Measurements from ENCODE around the gene GLB1L. TPM values are rescaled to one million over a fixed set of nuclear protein-coding genes. Genes with fewer than 3 reads are reported as not detected.

GLB1L gene
- total RNA-seq, 1 donor from 2014 or later, result 4.7 TPM

DNA sequence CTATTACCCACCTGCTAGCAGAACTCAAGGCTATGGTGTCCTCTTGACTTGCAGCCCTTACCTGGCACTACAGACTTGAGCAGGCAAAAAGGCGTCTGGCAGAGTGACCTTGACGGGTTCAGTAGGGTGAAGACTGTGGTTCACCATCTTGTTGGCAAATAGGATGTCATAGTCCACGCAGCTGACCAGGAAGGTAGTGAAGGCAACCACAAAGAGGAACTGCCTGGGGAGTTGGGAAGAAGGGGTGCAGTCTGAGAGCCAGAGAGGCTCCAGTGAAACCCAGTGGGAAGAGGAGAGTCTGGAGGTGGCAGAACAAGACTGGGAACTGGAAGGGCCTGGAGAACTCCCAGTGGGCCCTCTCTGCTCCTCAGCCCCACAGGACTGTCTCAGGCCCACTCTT, 19.9 kb downstream of the GLB1L start:
- DNase-seq (ENCODE audit: low read depth in 2 of 2), result no peak

DNA sequence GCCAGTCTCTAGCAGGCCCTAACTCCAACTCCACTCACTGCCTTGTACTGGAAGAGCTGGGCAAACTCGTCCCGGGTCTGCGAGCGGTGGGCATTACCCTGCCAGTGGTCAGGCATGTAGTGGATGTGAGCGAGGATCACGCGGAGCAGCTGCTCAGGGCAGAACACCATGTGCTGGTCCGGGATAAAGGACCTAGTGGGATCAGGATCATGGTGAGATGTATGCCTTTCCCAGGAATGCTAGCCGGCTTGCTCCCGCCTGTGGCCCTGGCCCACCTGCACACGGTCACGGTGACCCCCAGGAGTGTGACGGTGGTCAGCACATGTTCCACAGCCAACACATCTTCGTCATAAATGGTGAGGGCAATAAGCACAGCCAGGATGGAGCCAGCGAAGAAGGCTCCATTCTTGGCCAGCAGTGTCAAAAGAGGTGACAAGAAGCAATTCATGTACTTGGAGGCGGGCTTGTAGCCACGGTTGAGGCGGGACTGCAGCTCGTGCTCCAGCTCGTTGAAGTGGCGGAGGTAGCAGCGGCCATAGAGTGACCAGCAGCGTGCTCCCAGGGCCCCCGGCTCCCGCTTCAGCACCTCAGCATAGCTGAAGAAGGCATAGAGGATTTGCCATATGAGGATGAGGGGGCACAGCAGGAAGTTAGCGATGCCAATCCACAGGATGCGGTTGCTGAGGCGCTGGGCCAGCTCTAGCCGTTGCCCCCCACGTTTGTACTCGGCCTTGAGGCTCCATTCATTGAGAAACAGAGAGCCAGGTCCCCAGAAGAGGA, 21.2 kb downstream of the GLB1L start:
- no peak for DNase-seq (ENCODE audit: low read depth in 2 of 2)

DNA sequence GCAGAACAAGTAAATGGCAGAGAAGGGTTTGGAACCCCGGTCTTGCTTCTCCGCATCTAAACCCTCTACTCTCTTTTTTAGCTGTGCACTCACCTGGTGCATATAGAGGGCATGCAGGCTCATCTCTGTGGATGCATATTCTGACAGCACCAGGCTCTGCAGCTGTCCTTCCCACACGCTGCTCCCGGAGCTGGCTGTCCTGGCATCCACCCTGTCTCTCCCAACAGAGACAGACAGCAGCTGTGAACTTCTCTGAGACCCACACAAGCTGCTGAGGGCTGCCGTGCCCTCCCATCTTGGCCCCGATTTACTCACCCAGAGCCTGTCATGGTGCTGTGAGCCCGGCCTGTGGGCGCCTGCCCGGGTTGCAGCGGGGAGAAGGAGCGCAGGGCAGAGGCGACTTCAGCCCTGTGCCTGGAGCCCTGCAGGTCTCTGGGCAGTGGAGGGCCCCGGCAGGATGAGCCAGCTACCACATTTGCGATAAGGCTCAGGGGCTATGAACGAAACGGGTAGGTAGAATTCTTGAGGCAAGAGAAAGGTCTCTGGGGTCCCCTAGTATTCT, 23.2 kb downstream of the GLB1L start:
- DNase-seq (ENCODE audit: low read depth in 2 of 2), result no peak

DNA sequence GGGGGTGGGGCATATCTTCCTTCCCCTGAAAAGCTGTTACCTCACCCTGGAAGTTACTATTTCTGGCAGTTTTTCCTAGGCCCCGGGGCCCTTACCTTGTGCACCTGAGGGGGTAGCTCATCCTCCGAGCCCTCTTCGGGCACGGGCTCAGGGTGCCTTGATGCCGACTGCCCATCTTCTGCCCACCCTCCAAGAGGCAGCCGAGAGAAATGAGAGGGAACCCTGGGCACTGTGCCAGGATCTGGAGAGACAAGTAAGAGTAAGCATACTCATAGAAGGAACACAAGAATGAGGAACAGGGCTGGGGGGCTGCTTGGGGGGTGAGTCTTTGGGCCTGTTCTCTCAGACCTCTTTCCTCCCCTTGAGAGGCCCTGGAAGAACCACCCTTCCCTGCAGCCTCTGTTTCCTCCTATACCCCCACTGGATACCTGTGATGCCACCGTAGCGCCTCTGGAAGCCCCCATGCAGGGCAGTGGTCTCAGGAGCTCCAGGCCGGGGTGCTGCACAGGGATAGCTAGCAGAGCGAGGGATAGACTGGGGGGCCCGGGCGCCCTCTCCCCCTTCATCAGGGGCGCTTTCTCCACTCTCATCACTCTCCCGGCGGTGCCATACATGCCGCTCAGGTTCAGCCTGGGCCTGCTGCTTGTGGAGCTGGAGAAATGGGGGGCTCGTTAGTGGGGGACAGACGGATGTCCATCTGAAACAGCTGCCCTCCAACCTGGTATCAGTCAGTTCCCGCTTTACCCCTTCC, 24.4 kb downstream of the GLB1L start:
- DNase-seq (ENCODE audit: low read depth in 2 of 2), result no peak

DNA sequence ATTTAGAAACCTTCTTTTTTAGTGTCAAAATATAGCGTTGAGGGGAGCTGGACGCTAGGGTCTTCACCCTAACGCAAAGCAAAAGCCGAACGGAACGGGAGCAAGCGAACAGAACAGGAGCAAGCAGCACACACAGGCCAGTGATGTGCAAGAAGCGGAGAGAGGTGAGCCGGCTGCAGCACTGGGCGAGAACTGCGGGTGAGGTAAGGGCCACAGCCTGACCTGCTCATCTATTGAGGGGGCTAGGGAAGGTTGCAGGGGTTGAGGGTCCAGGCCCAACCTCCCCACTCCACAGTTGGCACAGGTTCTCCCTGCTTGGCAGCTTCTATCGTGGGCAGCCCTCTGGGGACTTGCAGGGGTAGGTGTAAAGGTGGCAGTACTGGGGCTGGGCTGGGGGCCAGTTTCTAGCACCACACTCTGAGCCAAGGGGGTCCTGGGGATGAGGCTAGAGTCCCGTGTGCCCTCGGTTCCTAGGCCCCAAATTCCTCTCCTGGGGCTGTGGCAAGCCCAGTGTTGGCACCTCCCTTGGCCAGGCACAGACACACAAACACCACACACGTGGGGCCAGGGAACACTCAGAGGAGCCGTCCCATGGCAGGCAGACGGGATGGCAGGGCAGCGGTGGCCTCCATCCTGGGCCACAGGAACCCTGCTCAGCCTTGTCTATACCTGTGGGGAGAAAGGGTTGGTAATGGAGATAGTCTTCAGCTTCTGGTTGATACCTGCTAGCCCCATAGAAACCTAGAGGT, 25.3 kb downstream of the GLB1L start:
- no peak for DNase-seq (ENCODE audit: low read depth in 2 of 2)

DNA sequence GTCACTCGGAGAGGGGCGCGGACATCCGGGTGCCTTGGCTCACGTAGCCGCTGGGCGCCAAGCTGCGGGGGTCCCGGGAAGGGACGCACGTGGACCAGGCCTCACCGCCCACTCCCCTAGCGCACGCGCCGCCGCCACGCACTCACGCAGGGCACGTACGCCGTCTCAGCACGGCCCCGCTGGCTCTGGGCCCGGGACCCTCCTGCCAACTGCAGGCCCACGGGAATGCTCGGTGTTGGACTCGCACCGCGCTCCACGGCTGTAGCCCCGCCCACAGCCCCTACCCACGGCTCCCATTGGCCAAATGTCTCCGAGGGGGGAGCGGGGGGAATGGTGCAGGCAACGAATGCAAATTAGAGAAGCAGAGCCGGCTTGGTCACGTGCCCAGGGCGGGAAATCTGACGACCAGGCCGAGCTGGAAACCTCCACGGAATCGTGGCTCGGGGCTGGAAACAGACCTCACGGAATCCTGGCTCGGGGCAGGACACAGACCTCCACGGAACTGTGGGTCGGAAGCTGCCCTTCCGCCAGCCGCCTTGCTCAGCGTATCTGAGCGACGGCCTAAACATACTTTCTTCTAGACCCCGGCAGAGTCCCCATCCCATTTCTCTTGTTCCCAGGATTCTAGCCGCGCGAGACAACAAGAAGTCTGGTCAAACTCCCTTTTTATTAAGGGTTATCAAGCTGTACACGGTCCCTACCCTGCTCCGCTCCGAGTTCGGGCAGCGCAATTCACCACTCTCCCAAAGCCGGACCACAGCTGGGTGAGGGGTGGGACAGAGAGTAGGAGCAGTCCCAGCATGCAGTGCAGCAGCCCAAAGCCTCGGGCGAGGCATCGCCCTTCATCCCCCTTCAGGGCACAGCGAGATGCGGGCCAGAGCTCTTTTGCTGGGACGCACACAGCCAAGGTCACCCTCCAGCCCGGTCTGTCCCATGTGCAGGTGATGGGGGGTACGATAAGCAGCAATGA, 26.2 kb downstream of the GLB1L start, which contains the start of gene ABCB6:
ABCB6 (minus strand) TSS at position 227 of the 970 bp plus-strand sequence. CDS start 285 bp downstream, outside the sequence.
- DNase-seq (ENCODE audit: low read depth in 2 of 2), result peak; percentile 83 to 93

DNA sequence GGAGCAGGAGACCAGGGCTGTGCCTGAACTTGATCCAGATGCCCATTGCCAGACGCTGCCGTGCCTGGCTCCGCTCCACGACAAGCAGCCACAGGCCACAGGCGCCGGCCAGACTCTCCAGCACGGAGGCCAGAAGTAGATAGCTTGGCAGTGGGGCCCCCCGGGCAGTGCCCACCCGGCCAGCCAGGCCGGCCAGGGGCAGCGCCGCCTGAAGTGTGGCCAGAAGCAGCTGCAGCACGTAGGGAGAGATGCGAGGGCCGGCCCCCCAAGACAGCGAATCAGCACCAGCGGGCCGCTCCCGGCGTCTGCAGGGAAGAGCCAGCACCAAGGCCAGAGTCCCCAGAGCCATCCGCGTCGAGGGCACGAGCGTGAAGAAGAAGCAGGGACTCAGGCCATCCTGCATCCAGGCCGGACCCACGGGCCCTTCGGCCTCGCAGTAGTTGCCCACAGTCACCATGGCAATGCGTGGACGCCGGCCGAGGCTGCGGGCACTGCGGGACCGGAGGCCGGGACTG, 27.0 kb downstream of the GLB1L start:
- peak in 1 of 2 donors; percentile 79 for DNase-seq (ENCODE audit: low read depth in 2 of 2)

DNA sequence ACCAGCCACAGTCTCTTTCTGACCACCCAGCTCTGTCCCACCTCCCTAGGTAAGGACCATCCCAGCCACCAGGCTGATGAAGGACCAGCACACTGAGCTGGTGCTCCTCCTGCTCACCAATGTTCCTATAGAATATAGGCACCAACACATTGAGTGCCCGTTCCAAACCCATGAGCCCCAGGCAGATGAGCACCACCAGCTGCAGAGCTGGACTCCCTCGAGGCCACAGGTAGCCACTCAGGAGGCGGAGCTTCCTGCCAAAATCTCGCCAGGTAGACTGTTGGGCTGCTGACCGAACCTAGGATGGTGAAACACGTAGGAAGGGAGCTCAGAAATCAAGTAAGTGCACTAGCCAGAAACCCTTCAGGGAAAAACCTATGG, 28.7 kb downstream of the GLB1L start:
- DNase-seq (ENCODE audit: low read depth in 2 of 2), result no peak

DNA sequence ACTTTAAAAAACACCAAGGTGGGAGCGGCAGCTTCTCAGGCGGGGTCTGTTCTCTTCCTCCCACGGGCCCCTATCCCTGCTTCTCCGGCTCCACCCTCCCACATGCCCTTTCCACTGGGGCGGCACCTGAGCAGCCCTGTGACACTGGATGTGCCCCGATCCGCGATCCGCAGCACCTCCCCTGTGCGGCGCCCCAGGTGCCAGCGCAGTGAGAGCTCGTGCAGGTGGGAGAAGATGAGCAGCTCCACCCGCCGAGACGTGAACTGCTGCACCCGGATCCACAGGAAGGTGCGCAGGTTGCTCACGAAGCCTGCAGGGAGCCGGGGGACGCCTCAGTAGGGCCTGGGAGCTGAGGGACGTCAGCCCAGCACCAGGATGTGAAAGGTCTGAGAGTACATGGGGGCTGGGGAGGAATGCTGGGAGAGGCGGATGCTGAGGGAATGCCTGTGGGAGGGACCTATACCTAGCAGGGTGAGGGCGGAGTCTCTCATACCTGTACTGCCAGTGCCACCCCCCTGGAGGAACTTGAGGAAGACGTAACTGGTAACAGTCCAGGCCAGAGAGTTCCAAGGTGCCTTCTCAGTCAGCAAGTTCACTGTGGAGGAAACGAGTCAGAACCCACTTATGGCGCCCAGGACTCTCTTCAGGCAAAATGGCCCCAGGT, 29.2 kb downstream of the GLB1L start:
- DNase-seq (ENCODE audit: low read depth in 2 of 2), result no peak

DNA sequence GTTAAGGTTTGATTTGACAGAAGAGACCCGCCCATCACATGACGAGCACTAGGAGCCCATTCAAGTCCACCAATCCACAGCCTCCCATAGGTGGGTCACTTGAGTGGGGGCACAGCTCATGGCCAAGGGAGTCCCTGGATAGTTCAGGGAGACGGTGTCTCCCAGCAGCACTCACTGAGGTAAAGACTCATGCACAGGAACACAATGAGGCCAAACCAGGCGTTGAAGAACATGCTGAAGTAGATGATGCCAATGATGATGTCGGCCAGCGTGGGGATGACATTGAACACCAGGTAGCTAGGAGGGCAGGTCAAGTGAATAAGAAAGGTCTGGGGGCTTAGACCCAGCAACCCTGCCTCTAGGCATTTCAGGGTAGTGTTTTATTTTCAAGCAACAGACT, 30.5 kb downstream of the GLB1L start:
- DNase-seq (ENCODE audit: low read depth in 2 of 2), result no peak

DNA sequence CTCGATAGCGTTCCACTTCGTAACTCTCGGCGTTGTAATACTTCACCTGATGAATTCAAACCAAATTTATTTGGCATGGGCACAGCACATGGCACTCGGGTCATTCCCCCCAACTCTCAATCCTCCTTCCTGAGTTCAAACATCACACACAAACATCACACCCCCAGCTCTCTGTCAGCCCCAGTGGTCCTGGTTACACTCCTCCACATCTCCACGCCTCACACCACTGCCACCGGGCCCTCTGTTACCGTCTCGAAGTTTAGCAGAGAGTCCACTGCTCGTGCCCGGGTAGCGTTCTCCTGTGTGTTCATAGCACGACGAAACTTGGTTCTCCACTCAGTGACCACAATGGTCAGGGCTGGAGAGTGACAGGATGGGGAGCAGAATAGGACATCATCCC, 31.1 kb downstream of the GLB1L start:
- DNase-seq (ENCODE audit: low read depth in 2 of 2), result no peak

DNA sequence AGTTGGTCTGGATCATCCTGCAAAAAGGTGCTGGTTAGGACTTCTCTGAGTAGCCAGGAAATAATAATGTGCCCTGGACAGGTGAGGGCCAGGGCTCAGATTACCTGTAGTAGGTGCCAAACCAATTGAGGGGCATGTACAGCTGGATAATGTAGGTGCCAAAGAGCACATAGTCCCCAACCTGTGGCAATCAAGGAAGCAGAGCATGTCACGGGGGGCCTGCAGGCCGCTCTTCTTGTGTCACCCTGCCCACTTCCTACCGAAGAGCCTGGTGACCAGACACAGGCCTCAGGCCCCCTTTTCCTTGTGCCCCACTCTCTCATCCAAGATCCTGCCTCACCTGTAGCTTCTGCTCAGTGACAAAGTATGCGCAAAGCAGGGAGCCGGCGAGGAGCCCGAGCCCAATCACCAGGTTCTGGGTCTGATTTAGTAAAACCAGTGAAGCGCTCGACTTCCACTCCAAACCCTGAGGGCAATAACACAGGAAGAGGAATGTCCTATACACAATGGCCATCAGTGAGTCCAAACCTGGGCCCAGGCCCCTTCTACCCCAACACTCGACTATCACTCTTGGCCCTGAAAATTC, 31.7 kb downstream of the GLB1L start:
- no peak for DNase-seq (ENCODE audit: low read depth in 2 of 2)

DNA sequence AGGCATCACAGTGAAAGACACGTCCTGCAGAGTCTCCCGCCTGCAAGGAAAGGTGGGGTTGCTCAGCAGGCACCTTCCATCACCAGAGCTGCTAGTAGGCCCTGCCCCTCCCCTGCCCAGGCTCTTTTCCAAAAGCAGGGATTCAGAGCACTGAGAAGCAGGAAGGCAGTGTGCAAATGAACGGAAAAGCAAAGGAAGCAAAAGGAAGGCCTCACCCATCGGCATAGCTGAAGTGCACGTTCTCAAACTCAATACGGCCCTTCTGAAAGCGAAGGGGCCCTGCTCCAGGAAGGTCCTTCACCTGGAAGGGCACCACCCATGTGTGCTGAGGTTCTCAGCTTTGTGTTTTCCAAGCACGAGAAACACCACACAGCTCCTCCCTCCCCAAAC, 32.2 kb downstream of the GLB1L start:
- DNase-seq (ENCODE audit: low read depth in 2 of 2), result no peak

DNA sequence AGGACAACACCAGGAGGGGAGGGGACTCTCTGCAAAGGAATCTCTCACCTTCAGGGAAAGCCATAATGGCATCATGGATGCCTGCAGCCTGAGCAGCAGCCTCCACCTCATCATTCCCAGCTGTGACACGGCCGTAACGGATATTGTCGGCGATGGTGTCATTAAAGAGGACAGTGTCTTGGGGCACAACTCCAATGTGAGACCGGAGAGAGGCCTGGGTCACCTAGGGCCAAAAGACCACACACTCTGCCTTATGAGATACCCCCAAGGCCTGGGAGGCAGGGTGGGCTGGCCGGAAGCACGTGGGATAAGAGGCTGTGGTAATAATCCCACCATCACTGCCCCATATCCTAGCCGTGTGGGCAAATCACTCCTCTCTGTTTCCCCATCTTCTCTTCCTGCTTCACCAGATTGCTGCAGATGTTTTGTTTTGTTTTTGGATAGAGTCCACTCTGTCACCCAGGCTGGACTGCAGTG, 34.3 kb downstream of the GLB1L start:
- DNase-seq (ENCODE audit: low read depth in 2 of 2), result no peak

DNA sequence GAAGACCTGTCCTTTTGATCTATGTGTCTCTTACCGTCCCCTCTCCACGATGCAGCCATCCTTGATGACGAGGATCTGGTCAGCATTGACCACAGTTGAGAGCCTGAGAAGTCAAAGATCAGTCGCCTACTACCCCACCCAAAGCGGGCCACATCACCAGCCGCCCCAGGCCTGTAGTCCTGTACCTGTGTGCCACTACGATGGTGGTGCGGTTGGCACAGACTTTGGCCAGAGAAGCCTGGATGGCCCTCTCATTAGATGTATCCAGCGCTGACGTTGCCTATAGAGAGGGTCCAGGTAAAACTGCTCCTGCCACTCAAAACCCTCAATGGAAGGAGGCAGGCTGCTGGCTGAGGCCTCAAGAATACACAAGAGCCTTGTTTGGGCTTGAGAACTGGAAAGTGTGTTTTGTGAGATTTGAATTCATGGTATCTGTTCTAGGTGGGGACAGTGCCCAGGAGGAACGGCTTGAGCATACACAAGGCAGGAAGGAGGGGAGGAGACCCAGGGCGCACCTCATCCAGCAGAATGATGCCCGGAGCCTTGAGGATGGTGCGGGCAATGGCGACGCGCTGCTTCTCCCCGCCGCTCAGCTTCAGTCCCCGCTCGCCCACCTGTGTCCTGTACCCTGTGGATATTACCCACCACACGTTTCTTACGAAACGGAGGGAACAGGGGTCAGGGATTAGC, 34.9 kb downstream of the GLB1L start:
- DNase-seq (ENCODE audit: low read depth in 2 of 2), result no peak

DNA sequence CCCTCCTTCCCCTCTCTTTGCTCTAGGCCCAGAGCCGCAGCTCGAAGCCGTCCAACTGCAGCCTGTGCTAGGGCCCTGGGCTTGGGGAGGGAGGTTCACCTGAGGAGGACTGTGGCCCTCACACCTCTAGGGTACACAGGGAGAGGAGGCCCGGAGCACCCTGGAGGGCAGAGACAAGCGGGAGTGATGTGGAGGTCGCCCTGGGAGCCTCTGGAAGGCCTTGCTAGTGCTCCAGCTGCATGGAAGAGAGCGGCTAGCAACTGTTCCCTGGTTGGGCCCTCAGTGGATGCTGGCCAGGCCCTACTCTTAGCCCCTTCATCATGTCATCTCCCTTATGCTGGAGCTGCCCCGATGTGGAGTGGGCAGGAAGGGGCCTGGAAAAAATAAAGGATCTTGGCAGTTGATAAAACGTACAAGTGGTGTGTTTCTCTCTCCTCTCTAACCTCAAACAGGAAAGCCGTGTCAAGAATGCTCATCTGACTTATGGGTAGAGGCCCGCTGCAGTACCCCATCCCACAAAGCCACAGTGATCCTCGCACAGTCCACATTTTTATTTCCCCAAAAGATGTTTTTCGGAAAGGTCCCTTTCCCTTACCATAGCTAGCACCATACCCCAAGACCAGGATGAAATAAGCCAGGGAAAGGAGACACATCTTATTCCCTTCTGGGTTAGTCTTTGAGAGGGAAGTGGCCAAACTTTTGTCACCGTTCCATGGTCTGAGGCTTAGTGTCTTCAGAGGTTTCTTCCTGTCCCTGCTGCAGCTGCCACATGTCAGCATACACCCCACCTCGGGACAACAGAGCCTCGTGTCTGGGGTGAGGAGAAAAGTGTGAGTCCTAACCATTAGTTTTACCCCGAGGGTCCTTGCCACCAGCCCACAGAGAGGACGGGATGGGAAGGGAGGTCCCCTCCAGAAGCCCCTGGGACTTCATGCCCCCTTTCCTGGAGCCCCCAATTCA, 35.7 kb downstream of the GLB1L start:
- no peak for DNase-seq (ENCODE audit: low read depth in 2 of 2)

DNA sequence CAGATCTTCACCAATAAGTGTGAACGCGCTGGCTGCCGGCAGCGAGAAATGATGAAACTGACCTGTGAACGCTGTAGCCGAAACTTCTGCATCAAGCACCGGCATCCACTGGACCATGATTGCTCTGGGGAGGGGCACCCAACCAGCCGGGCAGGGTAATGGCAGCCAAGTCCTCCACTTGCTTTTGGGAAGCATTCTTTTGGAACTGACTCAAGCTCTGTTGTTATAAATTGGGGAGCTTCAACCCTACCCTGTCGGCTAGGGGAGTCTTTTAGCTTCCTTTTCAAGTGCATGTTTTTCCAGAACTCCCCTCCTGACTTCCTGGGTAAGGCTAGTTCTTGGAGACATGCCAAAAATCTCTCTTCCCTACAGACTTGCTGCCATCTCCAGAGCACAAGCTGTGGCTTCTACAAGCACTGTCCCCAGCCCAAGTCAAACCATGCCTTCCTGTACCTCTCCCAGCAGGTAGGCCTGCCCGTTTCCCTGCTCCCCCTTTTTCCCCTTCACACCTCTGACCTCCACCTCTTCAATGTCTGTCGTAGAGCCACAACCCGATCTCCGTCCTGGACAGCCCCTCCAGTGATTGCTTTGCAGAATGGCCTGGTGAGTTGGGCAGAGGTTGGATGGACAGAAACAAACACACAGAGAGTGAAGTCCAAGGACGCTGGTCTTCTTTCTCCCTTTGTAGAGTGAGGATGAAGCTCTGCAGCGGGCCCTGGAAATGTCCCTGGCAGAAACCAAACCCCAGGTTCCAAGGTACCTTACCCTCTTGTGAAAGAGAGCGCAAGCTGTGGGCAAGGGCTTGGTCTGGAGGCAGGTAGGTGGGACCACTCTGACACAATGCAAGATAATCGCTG, 37.1 kb downstream of the GLB1L start:
- peak in 1 of 2 donors; percentile 49 for DNase-seq (ENCODE audit: low read depth in 2 of 2)
